Adrenal gland (tissue), 12 donors: ENCODE data around the gene LOXHD1. TPM values are rescaled to one million over a fixed set of nuclear protein-coding genes. Genes with fewer than 3 reads are reported as not detected.

Experiments
- DNase-seq, 7 donors: peaks; one replicate each; pipeline ENCODE4 v3.0.0-alpha.2; 2019 to 2020
- H3K27ac ChIP-seq, 5 donors: fragments of 200-600 bp; sonication (generic) in 4 of 5; 1 replicate in 3 of 5; 2 replicates in 2 of 5; pipeline versions ENCODE4 v1.5.1 to v1.8.0; 2016 to 2020; ENCODE audit warnings: mild to moderate bottlenecking in 1 of 5
- H3K27me3 ChIP-seq: fragments of 200-600 bp; 2 replicates; pipeline ENCODE4 v1.8.0; 2021
- H3K36me3 ChIP-seq, 2 donors: fragments of 200-600 bp; replicated peaks in 1 of 2; 1 replicate in 1 of 2; 2 replicates in 1 of 2; pipeline versions ENCODE4 v1.5.1 to v1.8.0; 2018 to 2022
- H3K4me1 ChIP-seq, 2 donors: fragments of 200-600 bp; replicated peaks in 1 of 2; 1 replicate in 1 of 2; 2 replicates in 1 of 2; pipeline versions ENCODE4 v1.5.1 to v1.8.0; 2018 to 2021
- H3K4me3 ChIP-seq, 4 donors: fragments of 200-600 bp; sonication (generic) in 3 of 4; one replicate each; pipeline ENCODE4 v1.5.1; 2016 to 2018
- H3K9me3 ChIP-seq, 3 donors: fragments of 200-600 bp; sonication (generic) in 1 of 3; replicated peaks in 1 of 3; 1 replicate in 2 of 3; 2 replicates in 1 of 3; pipeline versions ENCODE4 v1.5.1 to v1.8.0; 2016 to 2021
- POLR2A ChIP-seq, 2 donors: fragments of 450-650 bp; IDR thresholded peaks; one replicate each; pipeline ENCODE4 v1.6.1; 2017; ENCODE audit warnings: antibody characterized with exemption in 2 of 2, mild to moderate bottlenecking in 2 of 2, moderate library complexity in 1 of 2
- WGBS, 4 donors: extraction: QIAGEN DNeasy Blood & Tissue Kit in 2 of 4; methylation state at CpG; one replicate each; pipeline versions ENCODE4 v1.1.5 to v1.1.7; 2013 to 2017; 5-methylcytosine and 5-hydroxymethylcytosine counted together
- intact Hi-C, 2 donors: fragments of 100-400 bp; cut with DNase I; formaldehyde crosslinking; loops; one replicate each; pipeline versions ENCODE4 v1.14.1 to v1.15.0; 2022 to 2023
- polyA plus RNA-seq, 3 donors: library from polyadenylated mRNA; stranded (reverse); fragments of 200-250 nt in 2 of 3; fragments of 350-450 nt in 1 of 3; fragmentation: Illumina TruSeq in 1 of 3; extraction: RNeasy Lipid Tissue Mini Kit (QIAGEN cat#74804) in 1 of 3; gene quantifications; one replicate each; pipeline ENCODE4 v1.2.3, GENCODE V29; 2013 to 2014
- total RNA-seq, 9 donors: library from RNA; depleted of rRNA in 4 of 9; stranded (reverse); fragments of >200 nt in 4 of 9; fragments of 120-200 nt in 1 of 9; fragmentation: NEBNext Ultra II Directional in 1 of 9; extraction: Animal tissue kit (Norgen Biotek cat#: 25700) in 1 of 9; gene quantifications; one replicate each; pipeline versions ENCODE4 v1.1.0 to v1.2.4, GENCODE V29; 2013 to 2023
- TF ChIP-seq, protein P1 (sequence below), 6 experiments: fragments of 450-650 bp in 4 of 6; fragments of 200-600 bp in 2 of 6; sonication (generic) in 1 of 6; IDR thresholded peaks; 1 replicate in 5 of 6; 2 replicates in 1 of 6; pipeline versions ENCODE4 v1.5.1 to v1.8.0; 2016 to 2021; ENCODE audit warnings: antibody characterized with exemption in 6 of 6, mild to moderate bottlenecking in 2 of 6, moderate library complexity in 1 of 6
- donor health status: healthy with polysubstance abuse.
- donor health status: Bipolar disorder and iron deficiency.
- donor health status: DM: yes; HTN: yes; CAD: no.
- donor health status: DM: no; HTN: no; CAD: no.
- donor health status: DM: no; HTN: no; CAD: no.
- donor health status: DM: yes; HTN: yes; CAD: no.

Gene LOXHD1
- total and polyA plus RNA-seq, 12 donors, result 0.08 to 0.30 (median 0.16) TPM; not detected in 7

DNA sequence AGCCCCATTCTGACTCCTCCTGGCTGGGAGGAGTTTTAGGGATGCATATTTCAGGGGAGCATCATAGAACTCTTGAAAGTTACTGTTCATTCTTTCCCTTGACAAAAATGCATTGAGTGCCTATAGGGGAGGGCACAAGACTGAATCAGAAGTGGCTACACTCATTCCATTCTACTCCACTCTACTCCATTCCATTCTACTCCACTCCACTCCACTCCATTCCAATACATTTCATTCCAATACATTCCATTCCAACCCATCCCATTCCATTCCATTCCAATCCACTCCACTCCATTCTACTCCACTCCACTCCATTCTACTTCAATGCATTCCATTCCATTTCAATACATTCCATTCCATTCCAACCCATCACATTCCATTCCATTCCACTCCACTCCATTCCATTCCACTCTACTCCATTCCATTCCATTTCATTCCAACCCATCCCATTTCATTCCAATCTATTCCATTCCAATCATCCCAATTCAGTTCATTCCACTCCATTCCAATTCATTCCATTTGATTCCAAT, 110.8 kb downstream of the LOXHD1 start:
- no peaks in the 10 kb centered on the region for H3K4me1 ChIP-seq
- no peaks in the 10 kb centered on the region for H3K36me3 ChIP-seq
- no peak for TF ChIP-seq POLR2A (IDR thresholded peaks at IDR 0.05)
- TF ChIP-seq, protein P1, sequence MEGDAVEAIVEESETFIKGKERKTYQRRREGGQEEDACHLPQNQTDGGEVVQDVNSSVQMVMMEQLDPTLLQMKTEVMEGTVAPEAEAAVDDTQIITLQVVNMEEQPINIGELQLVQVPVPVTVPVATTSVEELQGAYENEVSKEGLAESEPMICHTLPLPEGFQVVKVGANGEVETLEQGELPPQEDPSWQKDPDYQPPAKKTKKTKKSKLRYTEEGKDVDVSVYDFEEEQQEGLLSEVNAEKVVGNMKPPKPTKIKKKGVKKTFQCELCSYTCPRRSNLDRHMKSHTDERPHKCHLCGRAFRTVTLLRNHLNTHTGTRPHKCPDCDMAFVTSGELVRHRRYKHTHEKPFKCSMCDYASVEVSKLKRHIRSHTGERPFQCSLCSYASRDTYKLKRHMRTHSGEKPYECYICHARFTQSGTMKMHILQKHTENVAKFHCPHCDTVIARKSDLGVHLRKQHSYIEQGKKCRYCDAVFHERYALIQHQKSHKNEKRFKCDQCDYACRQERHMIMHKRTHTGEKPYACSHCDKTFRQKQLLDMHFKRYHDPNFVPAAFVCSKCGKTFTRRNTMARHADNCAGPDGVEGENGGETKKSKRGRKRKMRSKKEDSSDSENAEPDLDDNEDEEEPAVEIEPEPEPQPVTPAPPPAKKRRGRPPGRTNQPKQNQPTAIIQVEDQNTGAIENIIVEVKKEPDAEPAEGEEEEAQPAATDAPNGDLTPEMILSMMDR (IDR thresholded peaks at IDR 0.05), result no peak
- no peak overlapping the region for H3K4me3 ChIP-seq
- H3K9me3 ChIP-seq, result no peaks in the 10 kb centered on the region
- H3K27ac ChIP-seq, result no peak overlapping the region
- no peak for DNase-seq
- H3K27me3 ChIP-seq, result no peaks in the 10 kb centered on the region
- intact Hi-C loops, result no loop called here

DNA sequence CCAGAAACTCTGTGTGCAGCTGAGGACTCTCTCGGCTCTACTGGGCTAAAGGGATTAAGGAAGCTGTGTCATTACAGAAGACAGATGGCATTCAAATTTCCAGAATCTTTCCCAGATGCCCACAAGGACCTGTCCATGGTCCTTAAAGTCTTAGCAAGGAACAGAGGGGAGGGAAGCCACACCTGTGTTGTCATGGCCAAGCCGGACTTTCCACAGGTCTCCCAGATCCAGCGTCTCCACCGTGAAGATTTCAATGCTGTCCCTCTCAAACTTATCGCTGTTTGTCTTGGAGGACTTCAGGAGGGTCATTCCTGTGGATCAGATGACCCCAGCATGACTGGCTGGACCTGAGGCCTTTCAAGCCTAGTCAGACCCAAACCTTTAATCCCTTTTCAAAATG, 114.5 kb downstream of the LOXHD1 start:
- H3K9me3 ChIP-seq, result no peaks in the 10 kb centered on the region
- TF ChIP-seq, protein P1 (IDR thresholded peaks at IDR 0.05), result no peak
- no peak for TF ChIP-seq POLR2A (IDR thresholded peaks at IDR 0.05)
- H3K36me3 ChIP-seq, result no peaks in the 10 kb centered on the region
- 41 to 65% (median 55%) methylated on average over 4 to 5 of the region's 5 CpGs for WGBS, 4 donors
- no peaks in the 10 kb centered on the region for H3K27me3 ChIP-seq
- intact Hi-C loops, result no loop called here
- no peak overlapping the region for H3K4me3 ChIP-seq
- no peak overlapping the region for H3K27ac ChIP-seq
- no peaks in the 10 kb centered on the region for H3K4me1 ChIP-seq
- DNase-seq, result no peak

DNA sequence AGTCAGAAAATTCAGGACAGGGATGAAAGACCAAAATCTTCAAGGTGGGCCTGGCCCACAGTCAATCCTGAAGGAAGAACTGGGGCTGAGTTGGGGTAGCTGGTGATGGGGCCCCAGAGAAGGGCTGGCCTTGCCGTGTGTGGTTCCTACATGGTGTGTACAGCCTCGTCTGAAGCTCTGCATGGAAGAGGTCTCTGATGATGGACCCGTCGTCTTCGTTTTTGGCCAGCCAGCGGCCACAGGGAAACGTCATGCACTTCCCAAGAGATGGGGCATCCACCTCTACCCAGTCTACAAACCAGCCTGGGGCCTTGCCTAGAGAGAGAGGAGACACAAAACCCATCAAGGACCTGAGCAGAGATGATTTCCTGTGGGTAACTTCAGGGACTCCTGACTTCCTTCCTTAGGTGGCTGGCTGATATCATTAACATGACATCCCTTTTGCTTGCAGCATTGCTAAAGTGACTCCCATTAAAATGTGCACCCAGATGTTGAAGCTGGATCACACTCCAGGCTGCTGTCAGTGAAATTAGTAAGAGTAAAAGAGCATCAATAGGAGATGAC, 115.3 kb downstream of the LOXHD1 start:
- WGBS, 4 donors, result 69 to 78% (median 71%) methylated on average over 5 to 7 of the region's 7 CpGs
- intact Hi-C loops, result no loop called here
- H3K27me3 ChIP-seq, result no peaks in the 10 kb centered on the region
- H3K36me3 ChIP-seq, result no peaks in the 10 kb centered on the region
- TF ChIP-seq, protein P1 (IDR thresholded peaks at IDR 0.05), result no peak
- TF ChIP-seq POLR2A (IDR thresholded peaks at IDR 0.05), result no peak
- no peak overlapping the region for H3K4me3 ChIP-seq
- no peak overlapping the region for H3K27ac ChIP-seq
- no peaks in the 10 kb centered on the region for H3K4me1 ChIP-seq
- DNase-seq, result no peak
- no peaks in the 10 kb centered on the region for H3K9me3 ChIP-seq

DNA sequence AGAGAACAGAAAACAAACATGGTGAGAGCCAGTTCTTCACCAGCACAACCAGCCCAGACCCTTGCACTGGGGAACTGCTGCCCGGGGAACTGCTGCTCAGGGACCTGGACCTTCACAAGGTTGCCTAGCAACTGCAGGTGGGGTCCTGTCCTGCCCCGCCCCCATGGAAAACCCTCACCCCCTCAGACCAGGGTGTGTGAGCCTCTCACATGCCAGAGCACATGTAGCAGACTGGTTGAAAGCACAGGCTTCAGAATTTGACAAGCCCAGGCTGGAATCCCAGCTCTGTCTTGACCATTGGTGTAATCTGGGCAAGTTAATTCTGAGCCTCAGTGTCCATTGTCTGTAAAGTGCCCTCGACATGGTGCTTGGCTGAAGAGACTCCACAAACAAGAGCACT, 118.6 kb downstream of the LOXHD1 start:
- no peak for DNase-seq
- H3K27ac ChIP-seq, result no peak overlapping the region
- H3K9me3 ChIP-seq, result no peaks in the 10 kb centered on the region
- no peaks in the 10 kb centered on the region for H3K27me3 ChIP-seq
- TF ChIP-seq, protein P1 (IDR thresholded peaks at IDR 0.05), result no peak
- TF ChIP-seq POLR2A (IDR thresholded peaks at IDR 0.05), result no peak
- H3K4me3 ChIP-seq, result no peak overlapping the region
- H3K36me3 ChIP-seq, result no peaks in the 10 kb centered on the region
- intact Hi-C loops, result no loop called here
- H3K4me1 ChIP-seq, result no peaks in the 10 kb centered on the region
- WGBS, 4 donors, result 46 to 78% (median 54%) methylated on average over 2 to 3 of the region's 3 CpGs
